ENCODE measurements around the gene PFDN5.

DNA sequence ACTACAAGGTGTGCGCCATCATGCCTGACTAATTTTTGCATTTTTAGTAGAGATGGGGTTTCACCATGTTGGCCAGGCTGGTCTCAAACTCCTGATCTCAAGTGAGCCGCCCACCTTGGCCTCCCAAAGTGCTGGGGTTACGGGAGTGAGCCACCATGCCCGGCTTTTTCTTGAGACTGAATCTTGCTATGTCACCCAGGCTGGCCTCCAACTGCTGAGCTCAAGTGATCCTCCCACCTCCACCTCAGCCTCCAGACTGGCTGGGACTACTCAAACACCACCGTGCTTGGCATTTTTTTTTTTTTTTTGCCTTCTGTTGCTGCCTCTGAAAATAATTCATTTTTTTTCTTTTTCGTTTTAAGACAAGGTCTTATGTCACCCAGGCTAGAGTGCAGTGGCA is 35.5 kb upstream of the PFDN5 start:
- no peak for TF ChIP-seq CBX8 (IDR thresholded peaks at IDR 0.05; ENCODE audit: borderline replicate concordance, extremely low read depth, low read depth, low read length, poor library complexity, severe bottlenecking)
- TF ChIP-seq ZNF780A (CRISPR knock-in tag; IDR thresholded peaks at IDR 0.05), result no peak
- no peak for TF ChIP-seq SP2 (IDR thresholded peaks at IDR 0.05; ENCODE audit: extremely low read depth, low read depth, low read length, poor library complexity, severe bottlenecking)

All from K562 (cell line).